Rectal smooth muscle tissue (tissue), 1 donor: Measurements from ENCODE around the gene CARF.
"Not testable (repeated sequence)": the region's sequence is repeated elsewhere in the genome, so short reads cannot be mapped to it uniquely, and the experiment has no call there.

ENCODE experiments used
- H3K27ac ChIP-seq: one replicate; pipeline ENCODE4 v1.7.0; 2013; ENCODE audit warnings: low read depth, low read length, inconsistent platforms
- H3K27me3 ChIP-seq: one replicate; pipeline ENCODE4 v1.7.0; 2013; ENCODE audit warnings: low read length; ENCODE audit not compliant: control insufficient read depth, insufficient read depth
- H3K36me3 ChIP-seq: one replicate; pipeline ENCODE4 v1.7.0; 2013; ENCODE audit warnings: low read length; ENCODE audit not compliant: control insufficient read depth, insufficient read depth
- H3K4me1 ChIP-seq: one replicate; pipeline ENCODE4 v1.7.0; 2013; ENCODE audit warnings: low read length; ENCODE audit not compliant: control insufficient read depth, insufficient read depth
- H3K4me3 ChIP-seq: one replicate; pipeline ENCODE4 v1.7.0; 2013; ENCODE audit warnings: low read length
- H3K9ac ChIP-seq: one replicate; pipeline ENCODE4 v1.7.0; 2013; ENCODE audit warnings: low read length

Gene CARF

GRCh38 chr2:202949333-202949732, 37.3 kb downstream of the CARF start:
- H3K4me3 ChIP-seq, H3K36me3 ChIP-seq, H3K4me1 ChIP-seq, H3K27me3 ChIP-seq, H3K27ac ChIP-seq, H3K9ac ChIP-seq: not testable (repeated sequence)

DNA sequence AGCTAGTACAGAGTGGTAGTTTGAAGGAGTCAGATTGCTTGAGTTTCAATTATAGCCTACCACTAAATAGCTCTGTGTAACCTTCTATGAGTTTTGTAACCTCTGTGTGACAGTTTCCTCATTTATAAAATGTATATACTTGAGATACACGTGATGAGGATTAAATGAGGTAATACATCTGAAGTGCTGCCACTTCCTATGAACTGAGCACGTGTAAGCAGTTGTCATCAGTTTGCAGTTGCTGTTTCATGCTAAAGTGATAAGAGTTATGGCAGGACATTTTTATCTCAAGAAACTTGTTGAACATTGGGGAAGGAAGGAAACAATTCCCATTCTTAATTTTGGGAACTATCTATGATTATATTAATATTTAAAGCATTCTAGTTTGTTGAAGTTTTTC, 38.5 kb downstream of the CARF start:
- Histone ChIP-seq H3K4me1 (no peaks in the 10 kb centered on the region), H3K4me3 (no peak overlapping the region), H3K36me3 (no peaks in the 10 kb centered on the region), H3K27me3 (no peaks in the 10 kb centered on the region), H3K9ac (no peak overlapping the region), H3K27ac (no peak overlapping the region)

DNA sequence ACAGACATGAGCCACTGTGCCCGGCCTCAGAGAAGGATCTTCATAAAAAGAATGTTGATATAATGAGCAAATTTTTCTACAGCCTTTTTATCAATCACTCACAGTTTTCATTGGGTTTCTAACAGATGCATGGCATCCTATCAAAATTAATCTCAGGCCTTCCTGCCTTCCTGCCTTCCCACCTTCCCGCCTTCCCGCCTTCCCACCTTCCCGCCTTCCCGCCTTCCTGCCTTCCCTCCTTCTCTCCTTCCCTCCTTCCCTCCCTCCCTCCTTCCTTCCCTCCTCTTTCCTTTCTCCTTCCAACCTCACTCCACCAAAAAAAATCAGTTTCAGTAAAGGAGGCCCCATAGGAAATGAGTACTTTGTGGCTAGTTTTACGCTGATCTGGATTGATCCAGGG, 48.4 kb downstream of the CARF start:
- Histone ChIP-seq H3K4me1 (no peaks in the 10 kb centered on the region), H3K4me3 (no peak overlapping the region), H3K27ac (no peak overlapping the region), H3K36me3 (no peaks in the 10 kb centered on the region), H3K9ac (no peak overlapping the region), H3K27me3 (no peaks in the 10 kb centered on the region)

- H3K36me3 ChIP-seq: no peaks in the 10 kb centered on the region
- H3K27me3 ChIP-seq: no peaks in the 10 kb centered on the region
- no peak overlapping the region for H3K9ac ChIP-seq
Observed at GRCh38 chr2:202963712-202964111, 51.6 kb downstream of the CARF start.

GRCh38 chr2:202965810-202966460, 53.9 kb downstream of the CARF start:
- no peak overlapping the region for H3K27ac ChIP-seq
- H3K36me3 ChIP-seq: no peaks in the 10 kb centered on the region

More at GRCh38 chr2:202963712-202964111, 51.6 kb downstream of the CARF start:
- Histone ChIP-seq H3K4me3 (no peak overlapping the region), H3K27ac (no peak overlapping the region), H3K4me1 (no peaks in the 10 kb centered on the region)

DNA sequence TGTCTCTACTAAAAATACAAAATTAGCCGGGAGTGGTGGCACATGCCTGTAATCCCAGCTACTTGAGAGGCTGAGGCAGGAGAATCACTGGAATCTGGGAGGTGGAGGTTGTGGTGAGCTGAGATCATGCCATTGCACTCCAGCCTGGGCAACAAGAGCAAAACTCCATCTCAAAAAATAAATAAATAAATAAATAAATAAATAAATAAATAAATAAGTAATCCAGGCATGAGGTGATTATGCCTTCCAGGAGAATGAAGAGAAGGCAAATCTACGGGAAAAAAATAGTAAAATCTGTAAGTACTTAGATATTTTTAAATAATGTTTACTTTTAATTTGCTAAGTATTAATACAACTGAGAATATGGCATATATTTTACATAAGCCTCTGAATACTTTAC, 57.3 kb downstream of the CARF start:
- not testable (repeated sequence) for H3K4me1 ChIP-seq, H3K4me3 ChIP-seq, H3K27ac ChIP-seq, H3K36me3 ChIP-seq, H3K27me3 ChIP-seq, H3K9ac ChIP-seq

More at GRCh38 chr2:202965810-202966460, 53.9 kb downstream of the CARF start:
- Histone ChIP-seq H3K4me1 (no peaks in the 10 kb centered on the region), H3K9ac (no peak overlapping the region), H3K27me3 (no peaks in the 10 kb centered on the region), H3K4me3 (no peak overlapping the region)

- H3K27me3 ChIP-seq: no peaks in the 10 kb centered on the region
Observed at GRCh38 chr2:202976809-202977208, 64.7 kb downstream of the CARF start.

GRCh38 chr2:202982779-202983491, 70.9 kb downstream of the CARF start:
- Histone ChIP-seq H3K27ac (no peak overlapping the region), H3K4me3 (no peak overlapping the region), H3K27me3 (no peaks in the 10 kb centered on the region), H3K36me3 (no peaks in the 10 kb centered on the region), H3K4me1 (no peaks in the 10 kb centered on the region), H3K9ac (no peak overlapping the region)

More at GRCh38 chr2:202976809-202977208, 64.7 kb downstream of the CARF start:
- Histone ChIP-seq H3K36me3 (no peaks in the 10 kb centered on the region), H3K4me3 (no peak overlapping the region), H3K4me1 (no peaks in the 10 kb centered on the region), H3K27ac (no peak overlapping the region), H3K9ac (no peak overlapping the region)

DNA sequence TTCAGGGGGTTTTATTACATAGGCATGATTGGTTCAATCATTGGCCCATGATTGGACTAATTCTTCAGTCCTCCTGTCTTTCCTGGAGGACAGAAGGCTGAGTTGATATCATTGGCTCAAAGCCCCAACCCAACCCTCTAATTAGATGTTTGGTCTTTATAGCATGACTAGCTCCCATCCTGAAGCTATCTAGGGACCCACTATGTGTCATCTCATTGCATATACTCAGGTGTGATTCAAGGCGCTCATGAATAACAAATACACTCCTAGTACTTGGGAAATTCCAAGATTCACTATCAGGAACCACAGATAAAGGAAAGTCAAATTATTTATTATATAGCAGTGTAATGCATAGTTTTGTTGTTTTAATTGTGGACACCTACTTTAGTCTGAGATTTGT, 77.7 kb downstream of the CARF start:
- H3K27ac ChIP-seq: no peak overlapping the region
- no peak overlapping the region for H3K4me3 ChIP-seq
- no peaks in the 10 kb centered on the region for H3K4me1 ChIP-seq
- H3K36me3 ChIP-seq: no peaks in the 10 kb centered on the region
- H3K9ac ChIP-seq: no peak overlapping the region
- H3K27me3 ChIP-seq: no peaks in the 10 kb centered on the region

- Histone ChIP-seq H3K27ac (no peak overlapping the region), H3K4me1 (no peaks in the 10 kb centered on the region), H3K27me3 (no peaks in the 10 kb centered on the region), H3K4me3 (no peak overlapping the region), H3K9ac (no peak overlapping the region), H3K36me3 (no peaks in the 10 kb centered on the region)
Observed at GRCh38 chr2:202990501-202990900, 78.4 kb downstream of the CARF start.

GRCh38 chr2:202997113-202997512, 85.0 kb downstream of the CARF start:
- H3K27ac ChIP-seq, H3K27me3 ChIP-seq, H3K4me3 ChIP-seq, H3K4me1 ChIP-seq, H3K9ac ChIP-seq, H3K36me3 ChIP-seq: not testable (repeated sequence)

DNA sequence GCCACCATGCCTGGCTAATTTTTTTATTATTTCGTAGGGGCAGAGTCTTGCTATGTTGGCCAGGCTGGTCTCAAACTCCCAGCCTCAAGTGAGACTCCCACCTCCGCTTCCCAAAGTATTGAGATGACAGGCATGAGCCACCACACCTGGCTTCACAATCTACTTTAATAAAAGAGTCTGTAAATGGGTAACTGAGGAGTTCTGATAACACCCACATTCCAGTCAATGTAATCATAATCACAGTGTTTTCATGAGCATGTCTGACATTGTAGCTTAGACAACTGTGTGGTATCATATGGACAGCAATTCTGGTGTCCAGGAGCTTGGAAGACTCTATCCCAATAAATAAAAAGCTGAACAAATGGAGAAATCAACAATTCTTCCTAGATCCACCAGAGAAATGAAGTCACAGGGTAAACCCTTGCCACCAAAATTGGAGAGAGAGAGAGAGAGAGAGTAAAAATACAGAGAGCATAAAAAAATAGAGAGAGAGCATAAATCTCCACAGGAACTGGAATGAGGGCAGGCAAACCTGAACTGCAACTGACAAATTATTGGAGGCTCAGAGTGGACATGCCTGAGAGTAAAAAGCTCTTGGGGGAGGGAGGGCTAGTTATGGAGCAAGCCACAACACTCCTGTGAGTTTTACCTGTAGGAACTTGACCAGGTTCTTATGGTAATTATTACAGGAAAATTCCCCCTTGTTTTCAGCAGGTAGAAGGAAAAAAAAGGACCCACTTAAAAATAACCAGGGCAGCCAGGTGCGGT, 90.2 kb downstream of the CARF start:
- no peaks in the 10 kb centered on the region for H3K36me3 ChIP-seq

More for the DNA sequence above, 90.2 kb downstream of the CARF start:
- H3K27ac ChIP-seq: no peak overlapping the region
- no peaks in the 10 kb centered on the region for H3K4me1 ChIP-seq
- H3K4me3 ChIP-seq: no peak overlapping the region
- no peaks in the 10 kb centered on the region for H3K27me3 ChIP-seq
- no peak overlapping the region for H3K9ac ChIP-seq
